HepG2 (cell line): ENCODE data around the gene TBC1D3K. TPM values are rescaled to one million over a fixed set of nuclear protein-coding genes. Genes with fewer than 3 reads are reported as not detected.

Source experiments
- DMTF1 ChIP-seq: sonication (generic); formaldehyde crosslinking; IDR thresholded peaks from 2 replicates; pipeline ENCODE4 v1.4.0; 2020; ENCODE audit warnings: mild to moderate bottlenecking, missing genetic modification reagents
- NFAT5 ChIP-seq: sonication (generic); formaldehyde crosslinking; IDR thresholded peaks from 2 replicates; pipeline ENCODE4 v1.4.0; 2020; ENCODE audit warnings: missing genetic modification reagents
- PHF5A ChIP-seq: IDR thresholded peaks from one replicate; pipeline ENCODE4 v1.6.1; 2018; ENCODE audit warnings: low read depth, missing genetic modification reagents; ENCODE audit not compliant: unreplicated experiment
- PPARG ChIP-seq: conservative IDR thresholded peaks from 2 replicates; pipeline ENCODE4 v1.6.1; 2016; ENCODE audit warnings: missing biosample characterization, missing genetic modification reagents
- PRDM10 ChIP-seq: sonication (generic); formaldehyde crosslinking; IDR thresholded peaks from 2 replicates; pipeline ENCODE4 v1.4.0; 2020; ENCODE audit warnings: low read depth, missing genetic modification reagents
- PTBP1 ChIP-seq: fragments of 200-400 bp; formaldehyde crosslinking; IDR thresholded peaks from 2 replicates; pipeline ENCODE4 v1.6.1; 2018; ENCODE audit warnings: low read length, low read depth; ENCODE audit not compliant: poor library complexity, severe bottlenecking
- SAFB2 ChIP-seq: sonication (generic); formaldehyde crosslinking; IDR thresholded peaks from 2 replicates; pipeline ENCODE4 v1.5.1; 2020; ENCODE audit warnings: missing genetic modification reagents, low read depth, mild to moderate bottlenecking, borderline replicate concordance
- TAF15 ChIP-seq: fragments of 200-400 bp; formaldehyde crosslinking; IDR thresholded peaks from one replicate; pipeline ENCODE4 v1.6.1; 2018; ENCODE audit warnings: mild to moderate bottlenecking, low read depth, low read length; ENCODE audit not compliant: poor library complexity, severe bottlenecking
- TBX3 ChIP-seq: fragments of 450-650 bp; IDR thresholded peaks from 2 replicates; pipeline ENCODE4 v1.6.1; 2017; ENCODE audit warnings: antibody characterized with exemption, mild to moderate bottlenecking, inconsistent platforms, borderline replicate concordance
- ZNF513 ChIP-seq: sonication (generic); formaldehyde crosslinking; conservative IDR thresholded peaks from 2 replicates; pipeline ENCODE4 v1.5.0; 2020; ENCODE audit warnings: missing genetic modification reagents
- ZNF567 ChIP-seq: sonication (generic); formaldehyde crosslinking; IDR thresholded peaks from 2 replicates; pipeline ENCODE4 v1.8.1; 2023; ENCODE audit warnings: mild to moderate bottlenecking, missing genetic modification reagents, borderline replicate concordance
- ZNF644 ChIP-seq: IDR thresholded peaks from 2 replicates; pipeline ENCODE4 v1.6.1; 2016; ENCODE audit warnings: low read depth
- polyA plus RNA-seq, 8 experiments: library from polyadenylated mRNA; depleted of rRNA in 3 of 8; stranded (reverse) in 7 of 8; unstranded in 1 of 8; fragments of >200 nt; fragmentation: Illumina TruSeq in 4 of 8; extraction: Trizol in 4 of 8; gene quantifications; 2 replicates each; pipeline versions ENCODE4 v1.2.1 to v1.2.3, GENCODE V29; 2011 to 2016; ENCODE audit warnings: low read depth in 4 of 8, missing spikeins in 1 of 8, mixed read lengths in 1 of 8; ENCODE audit not compliant: insufficient read depth in 1 of 8
- total RNA-seq, 5 experiments: library from RNA; depleted of rRNA; stranded (reverse); fragments of >200 nt; fragmentation: Illumina TruSeq; extraction: Trizol; gene quantifications; 2 replicates each; pipeline ENCODE4 v1.2.3, GENCODE V29; 2016; ENCODE audit warnings: low read depth in 1 of 5

TBC1D3K gene
- total and polyA plus RNA-seq, 2 of the 13 experiments (the other 11 are each of a cell fraction or from before 2014, with no cell fraction given): not detected

- TF ChIP-seq ZNF513 (CRISPR knock-in tag) (no peak), ZNF644 (CRISPR knock-in tag) (no peak), DMTF1 (CRISPR knock-in tag) (no peak), PHF5A (CRISPR knock-in tag) (no peak), SAFB2 (CRISPR knock-in tag) (no peak), PRDM10 (no peak), PTBP1 (no peak), TBX3 (peak; percentile 41; the same call in 1 of the 2 replicates), ZNF567 (CRISPR knock-in tag) (no peak), PPARG (CRISPR knock-in tag) (no peak), NFAT5 (CRISPR knock-in tag) (no peak), TAF15 (no peak)
Measured at GRCh38 chr17:37885136-37885535, 39.1 kb upstream of the TBC1D3K start (continued).
